NCI-H2196 treated with DMSO at 0.1 percent for 48 hours (cell line): ENCODE data around the gene PIP5K1B.
"Not testable (repeated sequence)": the region's sequence is repeated elsewhere in the genome, so short reads cannot be mapped to it uniquely, and the experiment has no call there.

Experiments used
- DNase-seq: peaks from one replicate; lab custom pipeline; 2025; ENCODE audit not compliant: unreplicated experiment; lab: John Stamatoyannopoulos, UW

PIP5K1B gene

GRCh38 chr9:69049094-69049493 lies 344.1 kb downstream of the PIP5K1B start:
- no peak for DNase-seq

DNA sequence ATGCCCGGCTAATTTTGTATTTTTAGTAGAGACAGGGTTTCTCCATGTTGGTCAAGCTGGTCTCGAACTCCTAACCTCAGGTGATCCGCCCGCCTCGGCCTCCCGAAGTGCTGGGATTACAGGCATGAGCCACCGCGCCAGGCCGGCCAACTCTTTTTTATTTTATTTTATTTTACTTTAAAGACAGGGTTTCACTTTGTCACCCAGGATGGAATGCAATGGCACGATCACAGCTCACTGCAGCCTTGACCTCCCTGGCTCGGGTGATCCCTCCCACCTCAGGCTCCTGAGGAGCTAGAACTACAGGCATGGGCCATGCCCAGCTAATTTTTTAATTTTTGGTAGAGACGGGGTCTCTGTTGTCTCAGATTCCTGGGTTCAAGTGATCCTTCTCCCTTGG lies 345.9 kb downstream of the PIP5K1B start:
- DNase-seq, result not testable (repeated sequence)

- DNase-seq, result no peak
Observed at GRCh38 chr9:69054989-69055388, 349.9 kb downstream of the PIP5K1B start.

DNA sequence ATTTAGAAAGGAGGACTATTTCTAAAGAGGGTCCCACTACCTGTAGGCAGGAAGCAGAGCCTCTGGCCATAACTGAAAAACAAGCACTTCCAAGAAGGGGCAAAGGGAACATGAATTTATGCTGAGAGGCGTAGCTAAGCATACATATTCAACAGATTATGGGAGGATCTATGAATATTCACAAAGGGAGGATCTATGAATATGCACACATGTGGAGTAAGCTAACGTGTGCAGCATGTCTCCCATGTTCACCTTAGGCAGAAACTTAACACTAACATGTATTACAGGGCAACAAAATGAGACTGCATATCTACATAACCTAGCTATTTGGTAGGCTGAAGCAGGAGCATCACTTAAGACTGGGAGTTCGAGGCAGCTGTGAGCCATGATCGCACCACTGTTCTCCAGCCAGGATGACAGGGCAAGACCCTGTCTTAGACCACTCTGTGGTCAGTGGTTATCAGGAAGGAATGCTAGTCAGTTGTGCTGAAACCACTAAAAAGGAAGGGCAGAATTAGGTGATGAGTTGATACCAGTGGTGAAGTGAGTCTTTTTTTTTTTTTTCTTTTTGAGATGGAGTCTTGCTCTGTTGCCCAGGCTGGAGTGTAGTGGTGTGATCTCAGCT lies 351.3 kb downstream of the PIP5K1B start:
- DNase-seq, result no peak

- no peak for DNase-seq
Observed at GRCh38 chr9:69058101-69058500, 353.1 kb downstream of the PIP5K1B start.
